ENCODE measurements around the gene ZNF32. TPM values are rescaled to one million over a fixed set of nuclear protein-coding genes. Genes with fewer than 3 reads are reported as not detected.

Gene ZNF32
- total RNA-seq, 1 experiment from 2014 or later: 14.6 TPM

- no peaks in the 10 kb centered on the region for H3K4me1 ChIP-seq (ENCODE audit: insufficient read depth, low read length)
- H3K27ac Mint-ChIP-seq: no peak overlapping the region
- H2BK120ac ChIP-seq (ENCODE audit: low read depth, low read length, poor library complexity, severe bottlenecking): no peak overlapping the region
- H3K4me2 ChIP-seq (ENCODE audit: insufficient read depth, insufficient read length, low read length): no peak overlapping the region
- no peak overlapping the region for H2BK12ac ChIP-seq (ENCODE audit: insufficient read length, low read depth, low read length)
- no peak overlapping the region for H3K27ac ChIP-seq (ENCODE audit: insufficient read length, low read depth, low read length)
- no peak overlapping the region for H3K23ac ChIP-seq (ENCODE audit: insufficient read length, low read depth, low read length)
- no peak overlapping the region for H2BK15ac ChIP-seq (ENCODE audit: low read depth, low read length)
- H4K91ac ChIP-seq (ENCODE audit: insufficient read length, low read depth, low read length): no peak overlapping the region
- H3K18ac ChIP-seq (ENCODE audit: insufficient read length, low read depth, low read length): no peak overlapping the region
- no peak overlapping the region for H4K5ac ChIP-seq (ENCODE audit: insufficient read length, low read depth, low read length)
- no peak overlapping the region for H3K56ac ChIP-seq (ENCODE audit: insufficient read length, low read depth, low read length)
- no peak overlapping the region for H3K9ac ChIP-seq (ENCODE audit: extremely low read depth, insufficient read length, low read length)
- no peak overlapping the region for H2AK5ac ChIP-seq (ENCODE audit: insufficient read length, low read length)
- no peak overlapping the region for H3K4ac ChIP-seq (ENCODE audit: low read depth, low read length)
- no peaks in the 10 kb centered on the region for H3K79me2 ChIP-seq (ENCODE audit: insufficient read depth, low read length)
- H3K23me2 ChIP-seq (ENCODE audit: insufficient read length, low read depth, low read length, poor library complexity, severe bottlenecking): peaks cover 7% of the 10 kb centered on the region
- peaks cover 0 to 10% of the 10 kb centered on the region in 2 experiments; a peak in 3 of 5 replicates for H3K9me3 Mint-ChIP-seq
- peak; percentile 73 for DNase-seq
- peak overlapping the region in 1 of 2 experiments; percentile 19; a peak in 2 of 5 replicates for H3K4me3 Mint-ChIP-seq
- no peak overlapping the region for H3T11ph ChIP-seq (ENCODE audit: low read length)
- H2AFZ ChIP-seq (ENCODE audit: low read length): no peak overlapping the region
- no peaks in the 10 kb centered on the region for H3K79me1 ChIP-seq (ENCODE audit: insufficient read depth, low read depth, low read length, poor library complexity, severe bottlenecking)
- H3K9me3 ChIP-seq (ENCODE audit: control insufficient read depth, low read depth, low read length): no peaks in the 10 kb centered on the region
- no peak overlapping the region for H2BK5ac ChIP-seq (ENCODE audit: insufficient read length, low read length)
- no peaks in the 10 kb centered on the region for H4K20me1 ChIP-seq (ENCODE audit: control insufficient read depth, insufficient read depth, insufficient read length)
- no peaks in the 10 kb centered on the region for H3K27me3 ChIP-seq (ENCODE audit: insufficient read depth, low read length)
- H3K36me3 Mint-ChIP-seq (ENCODE audit: insufficient read depth in 1 of 3, low read depth in 3 of 3): no peaks in the 10 kb centered on the region; a peak in 1 of 7 replicates
- H3K14ac ChIP-seq (ENCODE audit: insufficient read depth, low read length): peak overlapping the region; percentile 68; the same call in 1 of the 2 replicates
- H4K8ac ChIP-seq (replicated peaks; ENCODE audit: insufficient read length, low read depth, low read length): no peak overlapping the region
- no peak overlapping the region for H2BK20ac ChIP-seq (ENCODE audit: low read depth, low read length, poor library complexity, severe bottlenecking)
- peaks cover 29% of the 10 kb centered on the region for H3K27me3 Mint-ChIP-seq (ENCODE audit: low read depth)
- peaks cover 9 to 14% of the 10 kb centered on the region in 2 experiments; a peak in 3 of 4 replicates for H3K4me1 Mint-ChIP-seq
- WGBS (ENCODE audit: extremely low coverage, insufficient read length, low lambda C conversion rate): no CpG with 5 or more reads among the region's 35 CpGs
- peak; percentile 65 for TF ChIP-seq CTCF (conservative IDR thresholded peaks at IDR 0.05)
These were observed 18.6 kb upstream of the ZNF32 start for GRCh38 chr10:43667317-43667731.

All from H9 (cell line).